Measurements from ENCODE around the gene FOXD1.
A peak's percentile ranks its signal among the peaks of the same experiment; 100 is the strongest.
"Not testable (repeated sequence)": the region's sequence is repeated elsewhere in the genome, so short reads cannot be mapped to it uniquely, and the experiment has no call there.

FOXD1 gene

DNA sequence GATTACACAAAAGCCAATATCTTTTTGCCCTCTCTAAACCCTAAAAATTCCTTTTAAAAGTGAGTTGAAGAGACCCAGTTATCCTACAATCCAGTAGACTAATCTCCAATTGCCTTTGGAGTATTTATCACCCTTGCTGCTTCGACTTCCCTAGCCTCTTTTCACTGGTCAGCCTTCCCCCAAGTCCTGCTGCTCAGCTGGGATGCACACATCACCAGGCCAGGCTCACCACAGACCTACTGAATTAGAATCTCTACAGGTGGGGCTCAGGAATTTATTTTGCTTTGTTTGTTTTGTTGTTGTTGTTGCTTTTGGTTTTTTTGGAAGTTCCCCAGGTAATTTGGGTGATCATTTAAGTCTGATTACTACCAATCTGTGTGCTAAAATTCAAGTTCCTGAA lies 11.6 kb upstream of the FOXD1 start:
- no peak for DNase-seq

DNA sequence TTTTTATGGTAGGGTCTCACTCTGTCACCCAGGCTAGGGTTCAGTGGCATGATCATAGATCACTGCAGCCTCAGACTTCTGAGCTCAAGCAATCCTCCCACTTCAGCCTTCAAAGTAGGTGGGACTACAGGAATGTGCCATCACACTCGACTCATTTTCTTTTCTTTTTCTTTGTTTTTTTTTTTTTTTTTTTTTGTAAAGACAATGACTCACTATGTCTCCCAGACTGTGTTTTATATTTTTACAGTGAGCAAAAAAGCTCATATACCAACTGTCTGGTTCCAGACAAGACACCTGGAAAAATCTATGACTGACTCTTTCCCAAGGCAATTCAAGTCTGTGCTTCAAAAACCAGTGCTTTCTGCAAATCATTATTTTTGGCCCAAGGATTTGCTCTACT lies 10.8 kb upstream of the FOXD1 start:
- DNase-seq, result no peak

DNA sequence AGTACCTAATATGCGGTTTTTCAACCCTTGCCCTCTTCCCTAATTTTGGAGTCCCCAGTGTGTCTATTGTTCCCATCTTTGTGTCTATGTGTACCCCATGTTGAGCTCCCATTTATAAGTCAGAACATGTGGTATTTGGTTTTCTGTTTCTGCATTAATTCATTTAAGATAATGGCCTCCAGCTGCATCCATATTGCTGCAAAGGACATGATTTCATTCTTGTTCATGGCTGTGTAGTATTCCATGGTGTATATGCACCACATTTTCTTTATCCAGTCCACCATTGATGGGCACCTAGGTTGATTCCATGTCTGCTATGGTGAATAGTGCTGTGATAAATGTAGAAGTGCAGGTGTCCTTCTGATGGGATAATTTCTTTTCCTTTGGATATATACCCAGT lies 7.9 kb upstream of the FOXD1 start:
- not testable (repeated sequence) for DNase-seq

DNA sequence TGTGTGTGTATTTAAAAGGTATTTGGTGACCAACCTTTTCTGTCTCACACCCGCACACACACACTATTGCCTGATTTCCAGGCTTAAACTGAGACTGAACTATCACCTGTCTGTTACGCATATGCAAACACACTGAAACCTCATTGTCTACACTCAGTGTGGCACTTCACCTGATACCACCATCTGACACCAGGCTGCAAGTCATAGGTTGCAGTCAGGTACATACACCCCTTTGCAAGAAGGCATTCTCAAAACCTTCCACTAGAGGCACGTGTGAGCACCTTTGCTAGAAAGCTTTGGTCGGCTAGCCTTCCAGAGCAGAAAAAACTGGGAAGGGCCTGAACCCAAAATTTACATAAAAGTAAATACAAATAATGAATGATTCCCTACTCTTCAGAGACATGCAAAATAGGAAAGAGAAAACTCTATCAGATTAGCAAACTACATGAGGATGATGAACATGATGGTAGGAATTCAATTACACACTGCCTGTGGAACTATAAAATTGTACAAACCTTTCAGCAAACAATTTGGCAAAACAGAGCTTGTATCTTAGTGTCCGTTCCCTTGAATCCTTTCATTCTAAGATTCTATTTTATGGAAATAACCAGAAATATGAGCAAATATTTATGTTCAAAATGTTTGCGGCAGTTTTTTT lies 5.9 kb upstream of the FOXD1 start:
- peak; percentile 59 for DNase-seq

DNA sequence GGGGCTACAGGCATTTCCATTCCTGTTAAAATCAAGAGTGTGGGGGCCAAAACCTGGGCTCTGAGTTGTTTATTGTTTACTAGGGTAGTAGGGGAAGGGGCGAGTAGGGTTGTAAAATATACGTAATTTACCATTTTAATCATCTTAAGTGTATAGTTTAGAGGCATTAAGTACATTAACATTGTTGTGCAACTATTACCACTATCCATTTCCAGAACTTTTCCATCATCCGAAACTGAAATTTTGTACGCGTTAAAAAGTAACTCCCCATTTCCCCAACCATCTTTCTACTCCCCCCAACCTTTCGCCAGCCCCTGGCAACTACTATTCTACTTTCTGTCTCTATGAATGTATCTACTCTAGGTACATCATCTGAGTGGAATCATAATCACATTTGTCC lies 3.6 kb upstream of the FOXD1 start:
- no peak for DNase-seq

DNA sequence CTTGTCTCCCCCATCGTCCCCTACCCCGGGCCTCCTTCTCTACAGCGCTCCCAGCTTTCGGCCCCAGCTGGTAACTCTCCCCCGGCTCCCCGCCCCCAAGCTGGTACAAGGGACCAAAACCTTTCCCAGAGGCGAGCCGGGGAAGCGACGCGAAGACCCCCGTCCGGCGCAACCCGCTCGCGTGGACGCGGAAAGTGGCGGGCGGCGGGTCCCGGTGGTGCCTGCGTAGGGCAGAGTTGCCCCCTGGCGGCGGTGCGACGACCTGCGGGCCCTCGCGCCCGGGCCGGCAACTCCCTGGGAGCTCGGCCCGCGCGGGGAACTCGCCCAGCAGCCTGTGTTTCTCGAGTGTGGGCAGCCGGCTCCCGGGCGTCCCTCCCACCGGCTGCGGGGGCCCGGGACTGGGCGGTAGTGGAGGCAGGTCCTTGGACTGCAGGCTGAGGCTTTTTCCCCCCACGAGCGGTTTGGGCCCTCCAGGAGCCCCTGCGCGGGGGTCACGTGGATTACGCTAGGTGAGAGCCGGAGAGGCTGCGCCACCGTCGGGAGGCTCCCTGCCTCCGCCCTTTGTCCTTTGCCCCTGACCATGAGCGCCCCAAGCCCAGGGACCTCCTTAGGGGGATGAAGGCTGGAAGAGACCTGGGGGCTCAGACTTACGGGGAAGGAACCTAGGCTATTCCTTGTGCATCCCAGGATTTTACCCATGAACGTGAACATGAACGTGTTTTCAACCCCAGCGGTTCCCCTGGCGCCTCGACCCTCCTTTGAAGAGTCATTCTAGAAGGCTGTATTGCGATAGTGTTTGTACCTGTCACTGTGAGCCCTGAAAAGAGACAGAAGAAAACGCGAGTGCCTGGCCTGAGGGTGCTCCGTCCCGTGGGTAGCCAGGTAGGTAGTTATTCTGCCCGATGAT lies 2.9 kb upstream of the FOXD1 start:
- peak; percentile 34 for DNase-seq

DNA sequence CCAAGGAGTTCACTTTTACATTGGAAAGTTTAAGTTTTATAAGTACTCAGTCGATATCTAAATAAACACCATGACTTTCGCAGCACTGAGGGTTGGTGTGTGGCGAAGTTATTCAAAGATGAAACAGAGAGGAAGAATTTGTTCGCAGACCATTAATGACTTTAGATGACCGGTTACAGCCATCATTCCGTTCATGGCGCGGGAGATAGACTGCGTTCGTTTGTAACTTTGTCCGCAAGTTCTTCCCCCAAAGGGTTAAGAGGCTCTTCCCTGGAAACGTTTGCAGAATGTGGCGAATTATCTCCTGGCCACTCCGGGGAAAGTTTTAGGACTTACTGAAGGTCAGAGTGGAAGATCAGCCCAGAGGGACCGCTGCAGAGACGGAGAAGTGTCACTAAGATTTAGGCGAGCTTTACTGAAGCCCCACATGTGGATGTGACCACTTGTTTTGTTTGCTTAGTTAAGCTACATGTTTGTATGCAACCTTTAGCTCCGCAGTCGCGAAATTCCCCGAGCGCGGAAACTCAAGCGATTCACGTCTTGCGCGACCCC lies 2.2 kb upstream of the FOXD1 start:
- no peak for DNase-seq

DNA sequence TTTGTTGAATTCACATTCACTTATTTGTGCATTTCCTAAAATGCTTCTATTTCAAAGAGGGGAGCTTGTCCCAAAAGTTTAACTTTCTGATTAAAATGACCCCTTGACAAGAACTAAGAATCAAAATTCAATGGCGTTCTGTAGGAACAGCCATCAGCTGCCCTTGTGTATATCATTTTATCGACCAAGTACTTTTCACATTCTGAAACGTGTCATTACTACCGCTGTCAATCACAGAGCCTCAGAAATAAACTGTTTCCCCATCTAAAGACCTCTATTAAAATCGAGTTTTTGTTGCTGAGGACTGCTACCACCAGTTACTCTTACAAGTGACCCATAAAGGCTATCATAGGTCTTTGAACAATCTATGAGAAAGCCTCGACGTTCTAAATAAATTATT lies 1.6 kb upstream of the FOXD1 start:
- no peak for DNase-seq

DNA sequence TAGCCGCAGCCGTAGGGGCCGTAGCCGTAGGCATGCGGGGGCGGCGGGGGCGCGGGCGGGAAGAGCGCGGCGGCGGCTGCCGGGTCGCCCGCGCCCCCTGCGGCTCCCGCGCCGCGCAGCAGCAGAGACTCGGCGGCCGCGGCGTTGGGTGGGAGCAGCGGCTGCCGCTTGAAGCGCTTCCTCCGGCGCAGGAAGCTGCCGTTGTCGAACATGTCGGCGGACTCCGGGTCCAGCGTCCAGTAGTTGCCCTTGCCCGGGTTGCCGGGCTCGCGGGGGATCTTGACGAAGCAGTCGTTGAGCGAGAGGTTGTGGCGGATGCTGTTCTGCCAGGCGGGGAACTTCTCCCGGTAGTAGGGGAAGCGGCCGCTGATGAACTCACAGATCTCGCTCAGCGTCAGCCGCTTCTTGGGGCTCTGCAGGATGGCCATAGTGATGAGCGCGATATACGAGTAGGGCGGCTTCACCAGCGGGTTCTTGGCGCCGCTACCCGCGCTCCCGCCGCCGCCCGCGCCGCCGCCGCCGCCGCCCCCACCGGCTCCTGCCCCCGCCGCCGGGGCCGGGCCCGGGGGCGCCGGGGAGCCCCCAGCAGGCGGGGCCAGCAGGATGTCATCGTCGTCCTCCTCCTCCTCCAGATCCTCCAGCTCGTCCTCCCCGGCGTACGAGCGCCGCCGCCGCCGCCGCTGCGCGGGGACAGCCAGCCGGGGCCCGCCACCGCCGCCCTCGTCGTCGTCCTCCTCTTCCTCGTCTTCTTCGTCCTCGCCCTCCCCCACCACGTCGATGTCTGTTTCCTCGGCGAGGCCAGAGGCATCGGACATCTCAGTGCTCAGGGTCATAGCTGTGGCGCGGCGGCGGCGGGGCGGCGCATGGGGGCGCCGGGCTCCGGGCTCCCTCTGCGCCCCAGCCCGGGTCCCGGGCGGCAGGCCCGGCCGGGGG lies 781 bp downstream of the FOXD1 start:
- DNase-seq, result peak; percentile 41

DNA sequence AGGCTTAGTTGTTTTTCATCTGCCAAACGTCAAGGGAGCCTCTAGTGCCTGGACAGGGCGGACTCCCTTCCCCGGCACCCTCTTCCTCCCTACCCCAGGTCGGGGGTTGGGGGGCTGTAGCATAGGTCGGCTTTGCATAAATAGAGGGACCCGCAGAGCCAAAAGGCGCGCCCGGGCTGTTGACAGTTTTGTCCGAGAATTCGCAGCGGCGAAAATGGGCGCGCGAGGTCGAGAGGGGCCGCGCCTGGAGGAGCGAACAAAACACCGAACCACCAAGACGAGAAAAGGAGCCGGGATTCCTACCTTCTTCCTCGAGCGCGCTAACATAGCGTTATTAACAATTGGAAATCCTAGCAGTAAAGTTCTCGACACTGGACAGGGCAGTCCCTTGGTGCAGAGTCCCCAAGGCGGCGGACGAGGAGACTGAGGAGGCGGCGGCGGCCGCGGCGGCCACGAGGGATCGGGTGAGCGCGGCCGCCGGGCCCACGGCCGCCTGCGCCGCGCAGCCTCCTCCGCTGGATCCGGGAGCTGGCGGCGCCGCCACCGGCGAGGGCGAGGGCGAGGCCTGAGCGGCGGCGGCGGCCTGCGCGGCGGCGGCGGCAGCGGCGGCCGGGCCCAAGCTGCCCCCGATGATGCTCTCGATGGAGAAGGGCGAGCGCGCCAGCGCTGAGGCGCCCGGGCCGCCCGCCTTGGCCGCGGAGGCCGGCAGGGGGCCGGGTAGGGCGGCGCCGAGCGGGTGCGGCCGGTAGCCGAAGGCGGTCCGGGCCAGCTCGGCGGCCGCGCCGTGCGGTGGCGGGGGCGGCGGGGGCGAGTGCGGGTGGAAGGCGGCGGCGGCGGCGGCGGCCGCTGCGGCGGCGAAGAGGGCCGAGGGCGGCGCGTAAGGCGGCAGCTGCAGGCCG lies 1.7 kb downstream of the FOXD1 start:
- DNase-seq, result no peak

DNA sequence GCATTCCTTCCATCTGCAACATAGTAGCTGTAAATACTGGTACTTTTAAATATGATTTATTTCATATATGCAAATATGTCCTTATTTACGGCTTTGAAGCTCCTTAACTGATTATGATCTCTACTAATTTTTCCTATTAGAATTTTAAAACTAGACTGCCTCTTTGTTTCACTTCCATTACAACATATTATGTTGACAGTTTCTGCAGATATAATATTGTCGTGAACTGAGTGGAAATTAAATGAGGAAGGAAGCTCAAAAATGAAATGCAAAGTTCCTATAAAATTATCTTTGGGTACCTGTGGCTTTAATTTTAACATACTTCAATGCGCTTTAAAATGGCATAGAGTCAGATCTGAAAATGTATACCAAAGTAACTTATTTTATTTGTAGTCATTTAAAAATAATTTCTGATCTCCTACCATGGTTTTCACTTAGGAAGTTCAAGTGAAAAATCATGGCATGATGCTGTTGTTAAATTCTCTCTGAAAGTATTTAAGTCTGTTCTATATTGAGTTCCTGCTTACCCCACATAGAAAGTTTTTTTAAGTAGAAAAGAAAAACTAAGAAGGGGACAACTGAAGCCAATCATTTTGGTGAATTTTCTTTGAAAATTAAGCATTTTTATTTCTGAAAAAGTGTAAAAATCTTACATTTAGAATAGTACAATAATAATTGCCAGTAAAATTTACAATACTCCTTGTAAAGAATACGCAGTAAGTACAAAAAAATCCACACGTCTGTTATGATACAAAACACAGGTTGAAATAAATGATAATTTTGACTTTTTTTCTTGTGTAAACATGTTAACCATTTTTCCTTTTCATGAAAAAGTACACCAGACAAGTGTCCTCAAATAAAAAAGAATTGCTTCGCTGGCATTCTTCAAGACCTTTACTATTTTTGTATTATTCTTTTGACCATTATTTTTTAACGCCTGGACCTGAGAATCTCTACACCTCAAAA lies 2.6 kb downstream of the FOXD1 start:
- DNase-seq, result no peak

DNA sequence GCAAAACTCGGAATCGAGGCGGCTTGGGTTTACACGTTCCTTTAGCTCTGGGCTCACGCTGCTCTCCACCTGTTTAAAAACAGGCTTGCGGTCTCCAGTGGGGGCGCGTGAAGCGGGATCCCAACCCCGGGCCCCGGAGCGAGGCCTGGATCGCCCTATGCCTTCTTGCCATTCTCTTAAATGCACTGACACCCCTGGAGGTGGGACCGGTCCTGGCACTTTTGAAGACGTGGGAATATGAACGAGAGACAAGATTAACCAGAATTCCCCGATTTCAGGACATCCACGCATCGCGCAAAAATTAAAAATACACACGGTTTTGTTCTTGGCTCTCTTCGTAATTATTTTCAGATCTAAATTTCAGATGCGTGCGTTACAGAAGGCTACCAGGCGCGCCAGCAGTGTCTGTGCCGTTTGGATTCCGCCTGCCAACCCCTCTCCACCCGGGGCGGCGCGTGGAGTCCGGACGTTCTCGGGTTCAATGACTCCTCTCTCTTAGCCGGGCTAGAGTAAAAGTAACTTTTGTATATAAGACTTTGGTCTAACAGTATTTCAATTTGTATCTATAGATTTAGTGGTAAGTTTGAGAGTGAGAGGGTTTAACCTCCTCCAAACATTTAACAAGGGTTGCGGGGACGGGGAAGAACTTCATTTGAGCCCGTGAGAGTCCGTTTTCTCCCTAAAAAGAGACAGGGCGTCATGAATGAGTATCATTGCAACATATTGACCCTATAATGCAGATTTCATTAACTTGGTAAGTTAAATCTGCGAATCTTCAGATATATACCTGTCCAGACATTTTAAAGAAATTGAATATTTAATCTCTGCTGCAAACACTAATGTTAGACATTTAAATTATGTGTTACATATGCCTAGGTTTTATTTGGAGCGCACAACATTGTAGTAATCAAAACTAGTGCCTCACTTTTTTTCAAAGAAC lies 3.8 kb downstream of the FOXD1 start:
- no peak for DNase-seq

DNA sequence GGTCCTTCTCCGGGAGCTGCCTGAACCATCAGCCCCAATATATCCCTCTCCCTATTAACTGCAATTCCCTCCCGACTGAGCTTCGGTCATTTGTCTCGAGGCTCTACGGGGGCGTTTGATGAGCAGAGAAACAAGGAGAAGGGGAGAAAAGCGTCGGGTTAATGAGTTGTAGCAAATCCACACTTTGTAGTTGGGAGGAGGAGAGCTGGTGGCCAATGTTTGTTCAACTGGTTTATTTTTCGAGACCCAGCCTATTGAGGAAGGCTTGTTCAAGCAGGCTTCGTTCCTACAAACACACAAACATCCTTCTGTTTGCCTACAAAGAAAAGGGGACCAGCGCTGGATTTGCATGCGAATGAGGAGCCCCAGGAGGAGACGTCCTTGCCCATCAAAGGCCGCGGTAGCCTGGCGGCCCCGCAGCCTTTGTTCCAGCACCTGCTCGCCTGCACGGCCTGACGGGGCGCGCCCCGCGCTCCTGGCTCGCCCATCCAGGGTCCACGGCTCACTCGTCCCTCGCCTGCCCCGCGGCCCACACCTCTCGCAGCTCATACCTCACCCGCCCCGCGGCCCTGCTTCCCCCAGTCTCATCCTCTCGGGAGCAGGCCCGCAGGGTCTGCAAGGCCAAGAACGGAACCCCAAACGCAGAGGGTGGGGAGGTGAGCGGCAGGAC lies 4.6 kb downstream of the FOXD1 start:
- no peak for DNase-seq

DNA sequence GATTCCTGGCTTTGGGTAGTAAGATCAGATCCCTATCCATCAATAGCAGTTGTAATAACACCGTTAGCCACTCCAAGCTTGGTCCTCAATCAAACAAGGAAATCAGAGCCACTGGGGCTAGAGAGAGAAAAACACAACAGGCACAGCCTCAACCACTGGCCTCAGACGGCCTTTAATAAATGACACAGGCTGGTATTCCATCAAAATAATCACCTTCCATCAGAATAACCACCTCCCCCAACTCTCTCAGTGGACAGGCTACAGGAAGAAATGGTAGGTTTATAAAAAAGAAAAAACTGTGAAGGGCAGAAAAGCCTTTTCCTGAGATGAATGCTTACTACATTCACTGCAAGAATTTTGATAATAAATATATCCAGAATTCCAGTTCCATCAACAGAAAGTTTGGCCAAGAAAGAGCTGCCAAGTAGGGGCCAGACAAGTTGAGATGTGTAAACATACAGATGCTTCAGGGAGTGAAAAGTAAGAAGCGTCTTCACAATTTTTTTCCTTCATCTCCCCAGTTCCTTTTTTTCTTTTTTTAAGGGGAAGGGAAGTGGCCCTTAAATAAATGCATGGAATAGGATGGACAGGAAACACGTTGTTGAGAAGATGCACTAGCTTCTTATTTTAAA lies 5.5 kb downstream of the FOXD1 start:
- no peak for DNase-seq

DNA sequence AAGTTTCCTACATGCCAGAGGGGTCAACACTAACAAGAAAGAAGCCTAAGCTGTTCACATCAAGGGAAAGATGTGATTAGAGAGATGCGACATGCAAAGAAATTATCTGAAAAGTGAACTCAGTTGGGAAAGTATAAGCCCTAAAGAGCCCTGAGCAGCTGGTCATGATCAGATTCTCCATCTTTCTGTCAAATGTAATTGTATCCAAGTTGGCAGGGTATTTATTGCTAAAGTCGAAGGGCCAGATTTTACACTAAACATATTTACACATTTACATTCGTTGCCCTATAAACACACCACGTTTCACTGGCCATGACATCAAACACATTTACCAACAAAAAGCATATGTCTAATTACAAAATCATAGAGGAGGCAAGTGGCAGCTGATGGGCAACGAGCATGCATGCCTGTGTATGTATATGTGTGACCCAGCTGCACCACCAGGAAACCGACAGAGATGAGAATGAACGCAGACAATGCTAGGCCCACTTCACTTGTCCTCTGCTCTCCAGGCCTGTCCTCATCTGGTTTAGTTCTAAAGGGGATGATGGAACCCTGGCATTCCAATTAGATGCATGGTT lies 6.3 kb downstream of the FOXD1 start:
- DNase-seq, result no peak

DNA sequence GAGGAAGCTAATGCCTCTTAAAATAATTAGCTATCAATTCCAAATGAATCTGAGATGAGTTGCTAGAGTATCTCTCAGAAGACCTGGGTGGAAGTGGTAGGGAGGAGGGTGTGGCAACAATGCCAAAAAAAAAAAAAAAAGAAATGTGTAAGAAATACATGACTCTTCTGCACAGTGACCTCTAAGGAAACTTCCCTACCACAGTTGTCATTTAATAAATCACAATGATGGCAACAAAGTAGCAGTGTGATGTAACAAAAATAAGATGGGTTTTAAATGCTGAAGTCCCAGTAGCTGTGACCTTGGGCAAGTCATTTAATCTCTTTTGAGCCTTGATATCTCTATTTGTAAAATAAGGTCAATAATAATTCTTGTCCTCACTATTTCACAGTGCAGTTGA lies 7.2 kb downstream of the FOXD1 start:
- no peak for DNase-seq

DNA sequence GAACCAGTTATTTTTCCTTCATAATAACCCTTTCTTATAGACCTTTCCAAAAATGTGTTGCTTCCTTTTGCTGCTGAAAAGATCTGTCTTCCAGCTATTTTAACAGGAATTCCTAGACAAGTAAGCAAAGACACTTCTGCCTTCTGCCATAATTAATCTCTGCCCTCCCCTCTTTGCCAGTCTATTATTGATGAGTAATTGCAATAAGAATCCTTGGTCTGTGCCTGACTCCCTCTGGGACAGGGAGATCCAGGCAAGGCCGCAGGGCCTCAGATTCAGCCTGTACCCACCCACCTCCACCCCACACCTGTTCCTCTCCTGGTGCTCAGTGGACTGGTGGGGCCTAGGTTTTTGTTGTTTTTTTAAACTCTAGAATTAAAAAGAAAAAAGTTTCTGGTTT lies 8.3 kb downstream of the FOXD1 start:
- DNase-seq, result no peak

Measured in NCI-H226 (cell line).